Stimulated activated CD4-positive, alpha-beta T cell treated with anti-CD3 and anti-CD28 coated beads, Interleukin-1b, Interleukin-23, amount 100 ng/mL, for 24 hours (primary cell): ENCODE results near the gene THAP4.

Source experiments
- DNase-seq, 4 experiments: peaks; one replicate each; pipeline ENCODE4 v3.0.0-alpha.2; 2020; ENCODE audit warnings: low read depth in 4 of 4, low spot score in 1 of 4

The THAP4 gene

GRCh38 chr2:241640165-241640795 is 3.3 kb upstream of the THAP4 start:
- DNase-seq: no peak

GRCh38 chr2:241639385-241639784 is 2.4 kb upstream of the THAP4 start:
- no peak for DNase-seq

- no peak for DNase-seq
Measured at GRCh38 chr2:241638940-241639339, 2.0 kb upstream of the THAP4 start.

GRCh38 chr2:241637795-241638660 is 1.1 kb upstream of the THAP4 start:
- DNase-seq: peak; percentile 32 to 44 (median 38)

GRCh38 chr2:241636182-241637017 is 558 bp downstream of the THAP4 start:
- peak in 1 of 4 experiments; percentile 14 for DNase-seq

GRCh38 chr2:241635756-241636155 is 1.2 kb downstream of the THAP4 start:
- DNase-seq: no peak

GRCh38 chr2:241633561-241633960 is 3.4 kb downstream of the THAP4 start:
- no peak for DNase-seq

- DNase-seq: no peak
Measured at GRCh38 chr2:241632478-241633325, 4.3 kb downstream of the THAP4 start.

- DNase-seq: no peak
Measured at GRCh38 chr2:241629762-241630435, 7.1 kb downstream of the THAP4 start.

- DNase-seq: no peak
Measured at GRCh38 chr2:241627675-241628074, 9.3 kb downstream of the THAP4 start.

GRCh38 chr2:241620419-241620769 is 16.6 kb downstream of the THAP4 start:
- DNase-seq: peak in 2 of 4 experiments; percentile 28 to 52

- DNase-seq: peak in 1 of 4 experiments; percentile 13
Measured at GRCh38 chr2:241619597-241620418, 17.1 kb downstream of the THAP4 start.

- DNase-seq: no peak
Measured at GRCh38 chr2:241618829-241619228, 18.1 kb downstream of the THAP4 start.

- DNase-seq: no peak
Measured at GRCh38 chr2:241618296-241618805, 18.6 kb downstream of the THAP4 start.

- DNase-seq: no peak
Measured at GRCh38 chr2:241617431-241618154, 19.4 kb downstream of the THAP4 start.

- no peak for DNase-seq
Measured at GRCh38 chr2:241616168-241617125, 20.5 kb downstream of the THAP4 start.

- DNase-seq: no peak
Measured at GRCh38 chr2:241615522-241616052, 21.4 kb downstream of the THAP4 start.
